Stomach (tissue), 4 donors: ENCODE results near the gene MYO5B.

Experiments
- CTCF ChIP-seq, 7 experiments: fragments of 450-650 bp in 4 of 7; fragments of 200-600 bp in 3 of 7; sonication (generic) in 3 of 7; IDR thresholded peaks; one replicate each; pipeline ENCODE4 v1.5.1; 2016 to 2019; ENCODE audit warnings: antibody characterized with exemption in 7 of 7, control low read depth in 2 of 7, mild to moderate bottlenecking in 1 of 7
- EP300 ChIP-seq: sonication (generic); formaldehyde crosslinking; IDR thresholded peaks from one replicate; pipeline ENCODE4 v1.6.1; 2017; ENCODE audit warnings: antibody characterized with exemption
- POLR2AphosphoS5 ChIP-seq, 3 donors: sonication (generic); formaldehyde crosslinking; IDR thresholded peaks; one replicate each; pipeline ENCODE4 v1.6.1; 2016; ENCODE audit warnings: antibody characterized with exemption in 3 of 3

GRCh38 chr18:50188652-50189051, 6.3 kb downstream of the MYO5B start:
- no peak for TF ChIP-seq CTCF (IDR thresholded peaks at IDR 0.05)
- TF ChIP-seq POLR2AphosphoS5 (IDR thresholded peaks at IDR 0.05): no peak
- no peak for TF ChIP-seq EP300
